ENCODE measurements around the gene C1QTNF9B. TPM values are rescaled to one million over a fixed set of nuclear protein-coding genes. Genes with fewer than 3 reads are reported as not detected.

C1QTNF9B gene
- total RNA-seq, 1 experiment from 2014 or later = not detected

DNA sequence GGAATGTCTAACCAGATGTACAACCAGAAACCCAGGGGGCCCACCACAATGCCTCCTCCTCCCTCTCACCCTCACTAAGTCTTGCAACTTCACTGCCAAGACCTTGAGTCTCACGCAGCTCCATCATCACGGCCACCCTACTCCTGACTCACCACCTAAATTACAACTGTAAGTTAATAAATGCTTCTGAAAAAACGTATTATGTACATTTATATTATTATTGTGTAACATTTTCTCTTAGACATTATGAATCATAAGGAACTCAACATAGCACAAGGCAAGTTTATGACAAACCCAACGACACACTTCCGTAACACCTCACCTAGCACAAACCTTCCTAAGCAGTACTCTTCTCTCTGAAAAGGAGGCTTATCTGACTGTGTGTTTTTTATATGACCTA is 28.8 kb downstream of the C1QTNF9B start:
- intact Hi-C loops (cut with micrococcal nuclease; ENCODE audit: unreplicated experiment) = loop anchor here (10.0 kb wide), 1 partner anchor 294 kb away; the partner anchor contains the start of gene TNFRSF19

GRCh38 chr13:23867027-23867491 is 30.2 kb downstream of the C1QTNF9B start:
- no peaks in the 10 kb centered on the region for H3K79me2 ChIP-seq (ENCODE audit: low read depth)
- H3F3A ChIP-seq (ENCODE audit: insufficient read depth, low read depth) = no peaks in the 10 kb centered on the region
- no peaks in the 10 kb centered on the region for H3K36me3 ChIP-seq (ENCODE audit: low read depth)
- no TSS peak for BruUV-seq (replicated peaks)
- intact Hi-C loops (cut with micrococcal nuclease; ENCODE audit: unreplicated experiment) = loop anchor here (10.0 kb wide), 1 partner anchor 292 kb away; the partner anchor contains the start of gene TNFRSF19
- no peaks in the 10 kb centered on the region for H3K9me2 ChIP-seq (ENCODE audit: insufficient read depth)
- ChIA-PET POLR2A (ENCODE audit: unreplicated experiment) (no interaction called here), CTCF (no interaction called here)
- TF ChIP-seq, protein P1, sequence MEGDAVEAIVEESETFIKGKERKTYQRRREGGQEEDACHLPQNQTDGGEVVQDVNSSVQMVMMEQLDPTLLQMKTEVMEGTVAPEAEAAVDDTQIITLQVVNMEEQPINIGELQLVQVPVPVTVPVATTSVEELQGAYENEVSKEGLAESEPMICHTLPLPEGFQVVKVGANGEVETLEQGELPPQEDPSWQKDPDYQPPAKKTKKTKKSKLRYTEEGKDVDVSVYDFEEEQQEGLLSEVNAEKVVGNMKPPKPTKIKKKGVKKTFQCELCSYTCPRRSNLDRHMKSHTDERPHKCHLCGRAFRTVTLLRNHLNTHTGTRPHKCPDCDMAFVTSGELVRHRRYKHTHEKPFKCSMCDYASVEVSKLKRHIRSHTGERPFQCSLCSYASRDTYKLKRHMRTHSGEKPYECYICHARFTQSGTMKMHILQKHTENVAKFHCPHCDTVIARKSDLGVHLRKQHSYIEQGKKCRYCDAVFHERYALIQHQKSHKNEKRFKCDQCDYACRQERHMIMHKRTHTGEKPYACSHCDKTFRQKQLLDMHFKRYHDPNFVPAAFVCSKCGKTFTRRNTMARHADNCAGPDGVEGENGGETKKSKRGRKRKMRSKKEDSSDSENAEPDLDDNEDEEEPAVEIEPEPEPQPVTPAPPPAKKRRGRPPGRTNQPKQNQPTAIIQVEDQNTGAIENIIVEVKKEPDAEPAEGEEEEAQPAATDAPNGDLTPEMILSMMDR (conservative IDR thresholded peaks at IDR 0.05) = no peak
- no peak for TF ChIP-seq EZH2 (IDR thresholded peaks at IDR 0.05; ENCODE audit: low read depth)
- no peak overlapping the region for H2AFZ ChIP-seq
- no peak overlapping the region for H3K4me3 ChIP-seq
- no peak for DNase-seq
- no peaks in the 10 kb centered on the region for H3K4me1 ChIP-seq (replicated peaks; ENCODE audit: insufficient read depth)
- H3K4me2 ChIP-seq = no peak overlapping the region
- no peaks in the 10 kb centered on the region for H3K27me3 ChIP-seq (ENCODE audit: insufficient read depth, low read depth)
- no peak overlapping the region for H3K27ac ChIP-seq
- H3K9me3 ChIP-seq (ENCODE audit: insufficient read depth, low read depth) = no peaks in the 10 kb centered on the region
- H4K20me1 ChIP-seq (ENCODE audit: insufficient read depth) = no peaks in the 10 kb centered on the region

More for the DNA sequence above, 28.8 kb downstream of the C1QTNF9B start:
- H3K4me1 ChIP-seq (replicated peaks; ENCODE audit: insufficient read depth) = no peaks in the 10 kb centered on the region
- no peaks in the 10 kb centered on the region for H3K9me3 ChIP-seq (ENCODE audit: insufficient read depth, low read depth)
- POLR2A ChIA-PET (ENCODE audit: unreplicated experiment) = no interaction called here
- no peaks in the 10 kb centered on the region for H3K36me3 ChIP-seq (ENCODE audit: low read depth)
- H3K79me2 ChIP-seq (ENCODE audit: low read depth) = no peaks in the 10 kb centered on the region
- H3K9me2 ChIP-seq (ENCODE audit: insufficient read depth) = no peaks in the 10 kb centered on the region
- no TSS peak for BruUV-seq (replicated peaks)
- DNase-seq = peak in 1 of 2 experiments; percentile 39
- no peaks in the 10 kb centered on the region for H3F3A ChIP-seq (ENCODE audit: insufficient read depth, low read depth)
- CTCF ChIA-PET = no interaction called here
- TF ChIP-seq EZH2 (IDR thresholded peaks at IDR 0.05; ENCODE audit: low read depth) = no peak
- TF ChIP-seq, protein P1 (conservative IDR thresholded peaks at IDR 0.05) = no peak
- H3K27ac ChIP-seq = no peak overlapping the region
- no peak overlapping the region for H3K4me3 ChIP-seq
- H3K27me3 ChIP-seq (ENCODE audit: insufficient read depth, low read depth) = no peaks in the 10 kb centered on the region
- no peak overlapping the region for H3K4me2 ChIP-seq
- no peaks in the 10 kb centered on the region for H4K20me1 ChIP-seq (ENCODE audit: insufficient read depth)
- H2AFZ ChIP-seq = no peak overlapping the region

- no TSS peak for BruUV-seq (replicated peaks)
- Histone ChIP-seq H3K27ac (no peak overlapping the region), H4K20me1 (ENCODE audit: insufficient read depth) (no peaks in the 10 kb centered on the region), H2AFZ (no peak overlapping the region), H3K79me2 (ENCODE audit: low read depth) (no peaks in the 10 kb centered on the region), H3K36me3 (ENCODE audit: low read depth) (no peaks in the 10 kb centered on the region), H3K9me3 (ENCODE audit: insufficient read depth, low read depth) (no peaks in the 10 kb centered on the region), H3K27me3 (ENCODE audit: insufficient read depth, low read depth) (no peaks in the 10 kb centered on the region), H3K4me3 (no peak overlapping the region), H3F3A (ENCODE audit: insufficient read depth, low read depth) (no peaks in the 10 kb centered on the region), H3K4me2 (no peak overlapping the region), H3K9me2 (ENCODE audit: insufficient read depth) (no peaks in the 10 kb centered on the region), H3K4me1 (replicated peaks; ENCODE audit: insufficient read depth) (no peaks in the 10 kb centered on the region)
- POLR2A ChIA-PET (ENCODE audit: unreplicated experiment) = interaction anchor here (0.6 kb wide), 1 partner anchor 42 kb away, joined by 7 read pairs; no protein-coding TSS in a partner anchor
- DNase-seq = no peak
- CTCF ChIA-PET = no interaction called here
- intact Hi-C loops (cut with micrococcal nuclease; ENCODE audit: unreplicated experiment) = loop anchor here (10.0 kb wide), 1 partner anchor 292 kb away; the partner anchor contains the start of gene TNFRSF19
- TF ChIP-seq, protein P1 (conservative IDR thresholded peaks at IDR 0.05) = no peak
- no peak for TF ChIP-seq EZH2 (IDR thresholded peaks at IDR 0.05; ENCODE audit: low read depth)
Measured at GRCh38 chr13:23866420-23867026, 30.8 kb downstream of the C1QTNF9B start.

All from PC-9 (cell line).